ENCODE results near the gene CFAP410. TPM values are rescaled to one million over a fixed set of nuclear protein-coding genes. Genes with fewer than 3 reads are reported as not detected.
"Not testable (repeated sequence)": the region's sequence is repeated elsewhere in the genome, so short reads cannot be mapped to it uniquely, and the experiment has no call there.

CFAP410 gene
- total RNA-seq, 1 donor from 2014 or later = 24.3 TPM

GRCh38 chr21:44306936-44307704 lies 32.1 kb downstream of the CFAP410 start:
- intact Hi-C loops (cut with DNase I) = no loop called here
- H3K36me3 ChIP-seq = peaks cover 0 to 26% of the 10 kb centered on the region in 2 donors
- peaks cover 39% of the 10 kb centered on the region for H3K4me1 ChIP-seq
- H3K27me3 ChIP-seq = no peaks in the 10 kb centered on the region
- no peak for TF ChIP-seq CTCF (IDR thresholded peaks at IDR 0.05)
- no peak overlapping the region for H3K4me3 ChIP-seq
- no peaks in the 10 kb centered on the region for H3K9me3 ChIP-seq
- no peak for DNase-seq (ENCODE audit: extremely low spot score in 2 of 2)
- H3K27ac ChIP-seq = no peak overlapping the region

GRCh38 chr21:44305691-44306090 lies 33.5 kb downstream of the CFAP410 start:
- no peak for DNase-seq (ENCODE audit: extremely low spot score in 2 of 2)
- H3K4me3 ChIP-seq = no peak overlapping the region
- no peak for TF ChIP-seq POLR2AphosphoS5 (IDR thresholded peaks at IDR 0.05; ENCODE audit: insufficient read depth in 1 of 2, low read depth in 1 of 2)
- TF ChIP-seq POLR2A (IDR thresholded peaks at IDR 0.05) = no peak
- TF ChIP-seq CTCF (IDR thresholded peaks at IDR 0.05) = no peak
- intact Hi-C loops (cut with DNase I) = no loop called here
- peaks cover 0 to 12% of the 10 kb centered on the region in 2 donors for H3K36me3 ChIP-seq
- no peaks in the 10 kb centered on the region for H3K9me3 ChIP-seq
- H3K27ac ChIP-seq = no peak overlapping the region
- peaks cover 53% of the 10 kb centered on the region for H3K4me1 ChIP-seq
- no peaks in the 10 kb centered on the region for H3K27me3 ChIP-seq

GRCh38 chr21:44304877-44305293 lies 34.3 kb downstream of the CFAP410 start:
- H3K36me3 ChIP-seq = peaks cover 0 to 4% of the 10 kb centered on the region in 2 donors
- H3K9me3 ChIP-seq = no peaks in the 10 kb centered on the region
- no peaks in the 10 kb centered on the region for H3K27me3 ChIP-seq
- H3K4me3 ChIP-seq = no peak overlapping the region
- no peak for DNase-seq (ENCODE audit: extremely low spot score in 2 of 2)
- H3K27ac ChIP-seq = no peak overlapping the region
- intact Hi-C loops (cut with DNase I) = no loop called here
- peaks cover 56% of the 10 kb centered on the region for H3K4me1 ChIP-seq
- TF ChIP-seq POLR2A (IDR thresholded peaks at IDR 0.05) = no peak
- TF ChIP-seq CTCF (IDR thresholded peaks at IDR 0.05) = peak in 2 of 3 experiments; percentile 11 to 50
- TF ChIP-seq POLR2AphosphoS5 (IDR thresholded peaks at IDR 0.05; ENCODE audit: insufficient read depth in 1 of 2, low read depth in 1 of 2) = no peak

GRCh38 chr21:44304011-44304616 lies 35.1 kb downstream of the CFAP410 start:
- TF ChIP-seq CTCF (IDR thresholded peaks at IDR 0.05) (no peak), POLR2A (IDR thresholded peaks at IDR 0.05) (no peak), POLR2AphosphoS5 (IDR thresholded peaks at IDR 0.05; ENCODE audit: insufficient read depth in 1 of 2, low read depth in 1 of 2) (no peak)
- Histone ChIP-seq H3K27me3 (no peaks in the 10 kb centered on the region), H3K9me3 (no peaks in the 10 kb centered on the region), H3K27ac (no peak overlapping the region), H3K4me3 (no peak overlapping the region), H3K4me1 (peaks cover 62% of the 10 kb centered on the region), H3K36me3 (no peaks in the 10 kb centered on the region)
- DNase-seq (ENCODE audit: extremely low spot score in 2 of 2) = no peak
- intact Hi-C loops (cut with DNase I) = no loop called here

GRCh38 chr21:44303490-44303981 lies 35.7 kb downstream of the CFAP410 start:
- no peaks in the 10 kb centered on the region for H3K36me3 ChIP-seq
- H3K4me1 ChIP-seq = peaks cover 62% of the 10 kb centered on the region
- no peak overlapping the region for H3K4me3 ChIP-seq
- H3K9me3 ChIP-seq = no peaks in the 10 kb centered on the region
- no peak for TF ChIP-seq POLR2A (IDR thresholded peaks at IDR 0.05)
- no peak for DNase-seq (ENCODE audit: extremely low spot score in 2 of 2)
- H3K27me3 ChIP-seq = no peaks in the 10 kb centered on the region
- no peak overlapping the region for H3K27ac ChIP-seq
- intact Hi-C loops (cut with DNase I) = no loop called here

- H3K36me3 ChIP-seq; H3K27ac ChIP-seq; H3K9me3 ChIP-seq; H3K27me3 ChIP-seq; intact Hi-C loops (cut with DNase I); DNase-seq (ENCODE audit: extremely low spot score in 2 of 2); H3K4me3 ChIP-seq: not testable (repeated sequence)
- peaks cover 67% of the 10 kb centered on the region for H3K4me1 ChIP-seq
Observed at GRCh38 chr21:44302573-44303401, 36.4 kb downstream of the CFAP410 start.

Data from vagina (tissue), 2 donors.